GM21360 (cell line): Measurements from ENCODE around the gene EIF2D.
"Not testable (repeated sequence)": the region's sequence is repeated elsewhere in the genome, so short reads cannot be mapped to it uniquely, and the experiment has no call there.

Experiments
- ATAC-seq: cut with Tn5 transposase; IDR thresholded peaks from one replicate; pipeline ENCODE4 v1.9.1; 2021; ENCODE audit warnings: mild to moderate bottlenecking, moderate library complexity; ENCODE audit not compliant: unreplicated experiment

The EIF2D gene, protein sequence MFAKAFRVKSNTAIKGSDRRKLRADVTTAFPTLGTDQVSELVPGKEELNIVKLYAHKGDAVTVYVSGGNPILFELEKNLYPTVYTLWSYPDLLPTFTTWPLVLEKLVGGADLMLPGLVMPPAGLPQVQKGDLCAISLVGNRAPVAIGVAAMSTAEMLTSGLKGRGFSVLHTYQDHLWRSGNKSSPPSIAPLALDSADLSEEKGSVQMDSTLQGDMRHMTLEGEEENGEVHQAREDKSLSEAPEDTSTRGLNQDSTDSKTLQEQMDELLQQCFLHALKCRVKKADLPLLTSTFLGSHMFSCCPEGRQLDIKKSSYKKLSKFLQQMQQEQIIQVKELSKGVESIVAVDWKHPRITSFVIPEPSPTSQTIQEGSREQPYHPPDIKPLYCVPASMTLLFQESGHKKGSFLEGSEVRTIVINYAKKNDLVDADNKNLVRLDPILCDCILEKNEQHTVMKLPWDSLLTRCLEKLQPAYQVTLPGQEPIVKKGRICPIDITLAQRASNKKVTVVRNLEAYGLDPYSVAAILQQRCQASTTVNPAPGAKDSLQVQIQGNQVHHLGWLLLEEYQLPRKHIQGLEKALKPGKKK

DNA sequence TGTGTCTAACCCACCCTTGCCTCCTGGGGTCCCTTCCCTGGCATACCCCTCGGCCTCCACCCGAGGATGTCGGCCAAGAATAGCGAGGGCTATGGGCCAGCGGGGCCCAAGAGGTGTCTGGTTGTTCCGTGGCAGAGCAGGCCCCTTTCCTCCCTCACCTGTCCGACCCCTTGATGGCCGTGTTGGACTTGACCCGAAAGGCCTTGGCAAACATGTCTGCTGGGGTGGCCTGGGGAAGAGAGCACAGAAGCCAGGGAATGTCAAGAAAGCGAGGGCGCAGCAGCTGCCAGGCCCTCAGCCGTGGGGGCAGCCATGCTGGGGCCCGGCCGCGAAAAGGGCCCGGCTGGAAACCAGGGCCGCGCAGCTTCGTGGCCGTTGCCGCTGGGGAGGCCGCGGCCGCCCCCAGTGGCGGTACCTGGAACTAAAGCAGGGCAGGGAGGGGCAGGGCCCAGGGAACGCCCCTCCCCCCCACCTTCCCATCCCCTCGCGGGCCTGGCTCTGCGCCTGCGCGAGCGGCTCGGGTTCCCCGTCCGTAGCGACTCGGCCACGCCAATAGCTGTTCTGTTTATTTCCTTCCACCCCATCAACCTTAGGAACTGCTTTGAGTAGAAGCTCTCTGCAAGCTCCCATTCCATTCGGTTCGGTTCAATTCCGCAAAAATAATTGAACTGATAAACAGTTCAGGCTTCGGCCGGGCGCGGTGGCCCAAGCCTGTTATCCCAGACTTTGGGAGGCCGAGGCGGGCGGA, at the start of gene EIF2D:
TSS of gene EIF2D (minus strand) at position 337 of the 748 bp plus-strand sequence. CDS start at position 214, 123 bp downstream.
- peak; percentile 77 for ATAC-seq

DNA sequence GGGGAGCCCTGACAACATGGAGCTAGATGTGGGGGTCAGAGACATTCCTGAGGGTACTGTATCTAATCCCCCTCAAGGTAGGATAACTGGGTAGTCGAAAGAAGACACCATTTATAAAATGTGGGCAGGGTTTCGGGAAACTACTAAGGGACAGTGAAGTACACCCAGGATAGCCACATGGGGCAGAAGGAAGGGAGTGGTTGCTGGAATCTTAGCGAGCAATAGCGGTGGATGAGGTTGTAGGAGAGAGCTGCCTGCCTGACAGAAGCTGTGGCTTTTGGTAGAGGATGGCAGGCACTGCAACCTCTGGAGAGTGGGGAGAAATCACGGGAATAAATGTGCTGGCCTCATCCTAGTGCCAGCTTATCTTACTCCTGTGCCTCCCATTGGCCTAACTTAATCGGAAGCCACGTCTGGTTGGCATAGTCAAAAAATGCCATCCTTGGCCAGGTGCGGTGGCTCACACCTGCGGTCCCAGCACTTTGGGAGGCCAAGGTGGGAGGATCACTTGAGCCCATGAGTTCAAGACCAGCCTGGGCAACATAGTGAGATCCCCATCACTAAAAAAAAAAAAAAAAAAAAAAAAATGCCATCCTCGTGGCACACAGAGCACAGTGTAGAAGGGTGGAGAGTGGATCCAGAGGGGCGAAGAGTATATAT, 49.0 kb upstream of the EIF2D start:
- ATAC-seq: no peak

DNA sequence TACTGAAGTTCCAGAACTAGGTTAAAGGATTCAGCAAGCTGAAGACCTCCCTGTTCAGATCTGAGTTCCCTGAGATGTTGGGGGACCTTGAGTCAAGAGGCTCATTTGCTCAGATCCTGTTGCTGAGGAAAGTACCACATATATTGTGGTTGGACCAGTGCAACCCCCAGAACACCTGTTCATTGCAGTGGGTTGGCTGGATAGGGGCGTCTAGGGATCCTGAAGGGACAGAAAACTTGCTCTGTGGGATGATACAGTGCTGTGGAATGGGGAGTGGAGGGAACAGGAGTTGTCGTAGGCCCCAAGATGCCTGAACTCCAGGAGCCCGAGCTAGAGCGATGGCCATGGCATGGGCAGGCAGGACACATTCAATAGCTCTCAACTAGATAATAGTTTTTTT, 47.9 kb upstream of the EIF2D start:
- ATAC-seq: no peak

DNA sequence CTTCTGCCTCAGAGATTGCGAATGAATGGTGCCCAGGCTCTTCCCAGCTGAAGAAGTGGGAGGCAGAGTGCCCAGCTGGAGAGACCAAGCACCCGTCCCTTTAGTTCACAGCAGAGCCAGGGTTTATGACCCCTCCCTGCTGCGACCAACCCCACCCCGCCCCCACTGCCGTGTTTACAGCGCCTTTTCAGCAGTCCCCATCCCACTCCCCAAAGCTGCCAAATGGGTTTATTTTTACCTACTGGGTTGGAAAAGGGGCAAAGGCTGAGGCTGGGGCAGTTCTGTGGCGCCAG, 46.7 kb upstream of the EIF2D start:
- ATAC-seq: no peak

DNA sequence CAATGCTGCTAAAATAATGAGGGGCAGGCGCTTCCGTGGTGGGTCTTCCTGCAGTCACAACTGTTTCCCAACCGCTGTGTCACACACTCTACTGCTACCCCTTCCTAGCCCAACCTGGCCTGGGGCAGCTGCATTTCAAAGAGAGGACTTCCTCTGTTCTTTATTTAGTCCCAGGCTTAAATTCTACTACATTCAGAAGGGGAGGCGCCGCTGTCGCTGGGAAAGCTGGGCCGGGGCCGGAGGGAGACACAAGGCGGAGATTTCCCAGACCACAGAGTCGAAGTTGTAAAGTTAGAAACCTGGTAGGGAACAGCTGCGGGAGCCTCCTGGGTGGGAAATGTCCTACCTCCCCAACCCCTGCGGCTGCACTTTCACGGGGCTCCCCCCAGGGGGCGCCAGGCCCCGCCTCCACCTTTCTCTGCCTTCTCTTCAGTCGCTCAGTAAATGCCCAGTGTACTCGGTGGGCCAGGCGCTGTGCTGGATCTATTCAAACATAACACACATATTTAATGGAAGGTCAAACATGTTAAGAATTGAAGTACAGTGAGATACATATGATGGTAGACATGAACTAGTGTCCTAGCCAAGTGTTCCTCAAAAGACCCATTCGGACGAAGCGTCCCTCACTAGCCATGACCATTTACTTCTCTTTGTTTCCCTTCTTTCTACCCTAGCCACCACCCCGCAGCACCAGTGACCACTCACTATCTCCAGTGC, 46.2 kb upstream of the EIF2D start:
- ATAC-seq: no peak

DNA sequence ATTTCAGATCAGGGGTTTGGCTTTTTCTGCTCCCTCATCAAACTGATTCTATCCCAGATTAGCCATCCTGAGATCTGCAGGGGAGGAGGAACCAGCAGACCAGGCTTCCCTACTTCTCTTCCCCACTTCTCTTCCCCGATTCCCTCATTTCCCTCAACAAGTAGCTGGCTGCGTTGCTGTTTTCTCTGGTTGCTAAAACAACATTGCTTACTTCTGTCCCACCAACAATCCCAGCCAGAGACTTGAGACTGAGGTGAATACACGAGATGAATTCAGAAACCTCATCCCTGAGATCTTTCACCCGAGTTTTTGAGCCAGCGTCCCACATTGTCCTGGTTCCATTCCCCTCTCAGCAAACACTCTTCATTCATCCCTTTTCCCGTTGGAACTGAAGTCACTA, 45.5 kb upstream of the EIF2D start:
- ATAC-seq: no peak

DNA sequence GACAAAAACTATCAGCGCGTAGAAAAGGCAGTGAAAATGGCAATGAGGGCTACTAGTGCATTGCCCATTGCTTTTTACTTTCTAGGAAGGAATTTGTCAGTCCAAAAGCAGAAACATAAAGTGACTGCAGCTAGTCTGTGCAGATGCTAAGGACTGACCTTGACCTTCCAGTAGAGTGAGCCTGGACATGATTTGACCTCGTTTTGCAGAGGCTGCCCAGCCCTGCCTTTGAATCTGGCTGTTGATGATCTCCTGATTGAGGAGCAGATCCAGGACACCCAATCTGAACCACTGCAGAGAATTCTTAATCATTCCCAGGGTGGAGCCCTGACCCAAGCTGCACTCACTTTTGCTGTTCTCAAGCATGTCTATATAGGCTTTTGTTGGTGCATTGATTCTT, 44.7 kb upstream of the EIF2D start:
- ATAC-seq: no peak

DNA sequence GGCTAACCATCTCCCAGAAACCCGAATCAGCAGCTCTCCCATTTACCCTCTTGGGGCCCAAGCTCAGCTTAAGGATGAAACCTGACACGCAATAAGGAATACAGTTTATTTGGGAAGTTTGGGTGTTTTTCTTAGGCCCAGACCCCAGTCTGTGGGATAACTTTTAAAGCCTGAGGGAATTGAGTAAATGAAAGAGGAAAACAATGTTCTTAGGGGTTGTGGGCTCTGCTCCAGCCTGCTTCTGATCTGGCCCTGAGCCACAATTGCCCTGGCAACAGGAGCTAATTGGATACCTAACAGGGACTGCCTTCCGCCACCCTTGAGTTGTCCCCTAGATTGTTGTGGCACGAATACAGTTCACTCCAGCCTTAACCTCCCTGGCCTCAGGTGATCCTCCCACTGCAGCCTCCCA, 43.2 kb upstream of the EIF2D start:
- no peak for ATAC-seq

DNA sequence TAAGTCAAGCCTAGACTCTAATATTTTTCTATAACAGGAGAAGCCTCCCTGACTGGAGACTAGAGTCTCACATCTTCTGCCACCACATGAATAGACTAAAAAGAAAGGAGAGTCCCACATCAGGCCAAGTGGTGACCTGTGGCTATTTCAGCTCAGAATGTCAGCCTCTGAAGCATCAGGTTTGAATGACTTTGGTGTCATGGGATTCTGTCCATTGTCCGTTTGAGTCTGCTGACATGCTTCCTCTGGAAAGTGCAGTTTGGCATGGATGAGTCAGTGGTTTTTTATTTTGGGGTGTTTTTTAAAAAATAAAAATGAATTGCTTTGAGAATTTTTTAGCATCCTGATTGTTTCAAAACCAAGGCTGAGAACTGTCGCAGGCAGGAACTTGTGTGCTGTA, 42.6 kb upstream of the EIF2D start:
- no peak for ATAC-seq

DNA sequence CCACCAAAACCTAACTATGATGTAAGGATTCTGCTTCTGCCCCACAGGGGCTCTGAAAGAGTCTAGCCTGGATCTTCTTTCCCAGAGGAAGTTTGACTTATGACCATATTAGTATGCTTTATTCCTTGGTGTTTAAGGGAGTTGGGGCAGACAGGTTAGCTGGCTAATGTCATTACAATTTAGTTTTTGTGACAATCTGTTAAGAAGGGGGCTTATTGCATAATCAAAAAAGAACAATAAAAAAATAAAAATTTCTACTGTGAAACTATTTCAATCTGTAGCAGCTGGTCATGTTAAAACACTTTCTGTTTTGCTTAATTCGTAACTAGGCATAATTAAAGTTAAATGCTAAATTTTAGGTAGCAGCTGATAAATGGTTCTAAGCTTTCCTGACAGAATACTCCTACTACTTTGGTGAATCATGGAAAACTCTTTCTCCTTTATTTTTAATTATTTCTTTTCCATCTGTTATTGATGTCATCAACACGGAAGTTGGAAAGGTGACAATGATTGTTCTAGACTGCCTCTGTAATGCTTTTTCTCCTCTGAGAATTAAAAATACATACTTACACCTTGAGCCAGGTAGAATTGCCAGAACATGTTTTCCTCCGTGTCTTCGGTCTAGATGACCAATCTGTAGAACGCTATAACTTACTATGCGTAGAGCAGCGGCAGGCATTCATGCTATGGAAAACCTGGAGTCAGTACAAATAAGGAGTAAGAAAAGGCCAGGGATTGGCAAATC, 41.6 kb upstream of the EIF2D start:
- no peak for ATAC-seq

DNA sequence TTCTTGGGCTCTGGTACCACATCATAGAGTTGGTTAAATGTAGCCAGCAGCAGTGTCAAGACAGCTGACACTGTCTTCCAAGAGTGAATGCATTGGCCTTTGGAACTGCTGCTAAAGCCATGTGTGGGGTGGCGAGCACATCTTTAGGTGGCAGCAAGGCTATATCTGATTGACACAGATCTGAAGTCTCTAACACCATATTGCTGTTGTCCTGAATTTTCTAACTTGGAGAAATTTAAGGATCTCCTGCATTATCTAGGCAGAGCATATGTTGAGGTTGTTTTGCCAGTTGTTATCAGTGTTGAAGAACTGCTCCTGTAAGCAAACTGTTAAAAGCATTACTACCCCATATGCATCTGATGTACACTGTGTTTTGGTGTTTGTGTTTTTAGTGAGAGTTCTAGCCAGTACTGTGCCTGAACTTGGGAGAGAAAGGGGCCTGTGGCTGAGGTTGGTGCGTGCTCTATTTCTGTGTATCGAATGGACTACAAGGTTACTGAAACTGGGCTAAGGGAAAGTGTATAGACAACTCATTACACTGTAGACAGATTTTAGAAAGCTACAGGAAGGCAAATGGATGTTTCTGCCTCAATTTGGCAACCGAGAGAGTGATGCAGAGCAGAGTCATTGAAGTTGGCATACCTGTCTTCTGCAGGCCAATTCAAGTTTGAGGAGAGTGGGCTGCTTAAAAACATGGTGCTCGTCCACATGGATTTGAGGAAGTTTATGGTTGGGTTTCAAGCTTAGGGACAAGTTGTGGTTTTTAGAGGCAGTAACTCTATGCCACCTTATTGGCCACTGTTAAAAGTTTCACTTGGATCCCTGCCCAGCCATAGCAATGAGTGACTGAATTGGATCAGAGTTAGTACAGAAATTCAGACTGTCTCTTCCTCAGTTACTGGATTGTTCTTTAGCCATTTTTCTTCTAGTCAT, 40.0 kb upstream of the EIF2D start:
- no peak for ATAC-seq

DNA sequence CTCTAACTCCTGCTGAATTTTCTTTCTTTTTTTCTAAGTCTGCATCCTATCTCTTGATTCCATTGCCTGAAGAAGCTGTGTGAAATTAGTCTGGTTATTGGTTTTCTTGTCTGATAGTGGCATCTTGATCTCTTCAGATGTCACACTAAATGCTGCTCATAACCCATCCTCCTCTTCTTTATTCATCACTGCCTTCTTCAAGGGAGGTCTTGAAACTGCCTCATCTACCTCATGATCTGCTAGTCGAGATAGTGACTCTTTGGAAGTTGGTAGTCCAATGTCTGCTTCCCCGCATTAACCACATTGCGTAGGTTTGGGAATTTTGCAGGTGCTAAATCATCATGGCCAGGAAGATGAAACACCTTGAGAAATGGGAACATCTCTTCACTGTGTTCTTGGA, 38.7 kb upstream of the EIF2D start:
- ATAC-seq: no peak

DNA sequence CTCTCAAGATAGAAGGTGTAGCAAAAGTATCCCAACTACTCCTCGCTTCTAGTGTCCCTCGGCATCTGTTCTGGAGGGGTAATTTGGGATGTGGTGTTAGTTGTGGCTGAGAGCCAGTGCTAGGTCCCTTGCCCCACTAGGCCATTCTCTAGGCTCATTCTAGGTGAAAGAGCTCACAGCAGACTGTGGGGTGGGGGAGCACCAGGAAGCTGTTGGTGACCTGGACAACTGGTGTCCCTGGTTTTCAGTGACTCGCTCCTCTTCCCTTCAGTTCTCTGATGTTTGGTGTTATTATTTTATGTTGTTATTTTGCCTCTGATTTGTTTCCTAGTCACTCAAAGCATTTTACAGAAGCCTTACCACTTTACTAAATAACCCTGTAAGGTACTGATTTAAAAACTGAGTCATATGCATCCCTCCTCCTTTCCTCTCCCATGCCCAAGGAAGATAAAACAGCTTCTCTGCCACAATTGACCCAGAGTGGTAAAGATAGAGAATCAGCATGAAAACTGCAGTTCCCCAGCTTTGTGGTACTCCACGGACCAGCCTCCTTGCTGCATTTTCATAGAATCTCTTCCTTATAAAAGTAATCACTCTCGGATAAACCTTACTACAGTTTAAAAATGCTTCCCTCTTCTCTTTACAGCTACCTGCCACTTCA, 37.1 kb upstream of the EIF2D start:
- ATAC-seq: no peak

DNA sequence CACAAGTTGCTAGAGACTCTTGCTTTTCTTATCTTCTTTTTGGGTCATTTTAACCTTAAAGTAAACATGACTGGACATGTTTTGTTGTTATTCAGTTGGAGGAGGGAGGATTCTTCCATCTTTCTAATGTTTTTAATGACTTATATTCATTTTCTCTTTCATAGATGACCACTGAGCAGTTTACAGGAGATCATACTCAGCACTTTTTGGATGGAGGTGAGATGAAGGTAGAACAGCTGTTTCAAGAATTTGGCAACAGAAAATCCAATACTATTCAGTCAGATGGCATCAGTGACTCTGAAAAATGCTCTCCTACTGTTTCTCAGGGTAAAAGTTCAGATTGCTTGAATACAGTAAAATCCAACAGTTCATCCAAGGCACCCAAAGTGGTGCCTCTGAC, 35.0 kb upstream of the EIF2D start:
- ATAC-seq: no peak

DNA sequence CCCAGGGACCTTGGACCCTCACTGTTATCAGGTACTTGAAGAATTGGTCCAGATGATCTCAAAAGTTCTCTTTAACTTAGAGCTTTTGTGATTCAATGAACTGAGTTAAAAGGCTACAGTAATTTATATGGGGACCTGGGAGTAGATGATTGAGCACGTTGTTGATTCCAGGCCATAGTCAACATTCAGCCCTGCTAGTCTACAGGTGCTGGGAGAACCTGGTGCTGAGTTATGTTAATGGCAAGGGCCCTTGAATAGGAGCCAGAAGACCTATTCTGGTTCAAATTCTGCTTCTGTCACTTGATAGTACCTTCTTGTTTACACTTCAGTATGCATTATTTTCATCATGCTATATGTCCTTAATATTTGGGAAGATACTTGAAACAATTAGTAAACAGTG, 34.2 kb upstream of the EIF2D start:
- ATAC-seq: no peak

DNA sequence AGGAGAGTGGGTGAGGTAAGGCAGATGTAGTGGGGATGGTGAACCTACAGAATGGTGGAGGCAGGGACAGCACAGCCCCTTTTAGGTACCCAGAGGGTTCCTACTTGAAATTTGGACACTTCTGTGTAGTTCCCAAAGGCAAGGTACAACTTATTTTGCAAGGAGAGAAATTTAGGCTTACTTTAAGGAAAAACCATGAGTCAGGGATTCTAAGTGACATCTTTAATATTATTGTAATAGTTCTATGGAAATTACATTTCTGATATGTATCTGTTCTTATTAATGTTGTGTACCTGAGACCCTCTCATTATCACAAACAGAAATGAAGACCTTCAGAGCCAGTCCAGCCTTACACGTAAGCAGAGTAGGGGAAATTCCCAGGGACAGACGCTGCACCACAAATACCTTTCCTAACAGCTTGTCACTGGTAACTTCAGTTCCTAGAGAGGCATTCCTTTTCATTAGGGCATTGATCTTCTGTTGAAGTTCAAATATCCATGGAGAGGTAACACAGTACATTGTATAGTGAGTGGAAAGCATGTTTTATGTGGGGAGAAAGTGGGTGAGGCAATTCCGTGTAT, 30.9 kb upstream of the EIF2D start:
- ATAC-seq: no peak

DNA sequence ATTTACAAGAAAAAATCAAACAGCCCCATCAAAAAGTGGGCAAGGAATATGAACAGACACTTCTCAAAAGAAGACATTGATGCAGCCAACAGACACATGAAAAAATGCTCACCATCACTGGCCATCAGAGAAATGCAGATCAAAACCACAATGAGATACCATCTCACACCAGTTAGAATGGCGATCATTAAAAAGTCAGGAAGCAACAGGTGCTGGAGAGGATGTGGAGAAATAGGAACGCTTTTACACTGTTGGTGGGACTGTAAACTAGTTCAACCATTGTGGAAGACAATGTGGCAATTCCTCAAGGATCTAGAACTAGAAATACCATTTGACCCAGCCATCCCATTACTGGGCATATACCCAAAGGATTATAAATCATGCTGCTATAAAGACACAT, 29.8 kb upstream of the EIF2D start:
- ATAC-seq: not testable (repeated sequence)

DNA sequence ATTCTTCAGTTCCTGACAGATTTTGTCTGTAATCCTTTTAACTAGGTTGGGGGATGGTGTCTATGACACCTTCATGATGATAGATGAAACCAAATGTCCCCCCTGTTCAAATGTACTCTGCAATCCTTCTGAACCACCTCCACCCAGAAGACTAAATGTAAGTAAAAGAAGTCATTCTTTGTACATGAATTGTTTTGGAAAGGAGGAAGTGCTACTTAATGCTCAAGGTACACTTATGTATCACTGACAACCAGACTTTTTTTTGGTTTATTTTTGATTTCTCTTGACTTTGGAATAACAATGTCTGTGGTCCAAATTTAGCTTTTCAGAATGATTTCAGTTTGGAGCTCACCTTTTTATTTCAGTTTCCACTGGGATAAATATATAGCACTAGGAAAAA, 25.3 kb upstream of the EIF2D start:
- ATAC-seq: no peak
